HG03439 (cell line): Measurements from ENCODE around the gene RBP7.

Experiments
- ATAC-seq: cut with Tn5 transposase; IDR thresholded peaks from one replicate; pipeline ENCODE4 v1.9.1; 2021; ENCODE audit warnings: mild to moderate bottlenecking, moderate library complexity; ENCODE audit not compliant: unreplicated experiment

RBP7 gene

DNA sequence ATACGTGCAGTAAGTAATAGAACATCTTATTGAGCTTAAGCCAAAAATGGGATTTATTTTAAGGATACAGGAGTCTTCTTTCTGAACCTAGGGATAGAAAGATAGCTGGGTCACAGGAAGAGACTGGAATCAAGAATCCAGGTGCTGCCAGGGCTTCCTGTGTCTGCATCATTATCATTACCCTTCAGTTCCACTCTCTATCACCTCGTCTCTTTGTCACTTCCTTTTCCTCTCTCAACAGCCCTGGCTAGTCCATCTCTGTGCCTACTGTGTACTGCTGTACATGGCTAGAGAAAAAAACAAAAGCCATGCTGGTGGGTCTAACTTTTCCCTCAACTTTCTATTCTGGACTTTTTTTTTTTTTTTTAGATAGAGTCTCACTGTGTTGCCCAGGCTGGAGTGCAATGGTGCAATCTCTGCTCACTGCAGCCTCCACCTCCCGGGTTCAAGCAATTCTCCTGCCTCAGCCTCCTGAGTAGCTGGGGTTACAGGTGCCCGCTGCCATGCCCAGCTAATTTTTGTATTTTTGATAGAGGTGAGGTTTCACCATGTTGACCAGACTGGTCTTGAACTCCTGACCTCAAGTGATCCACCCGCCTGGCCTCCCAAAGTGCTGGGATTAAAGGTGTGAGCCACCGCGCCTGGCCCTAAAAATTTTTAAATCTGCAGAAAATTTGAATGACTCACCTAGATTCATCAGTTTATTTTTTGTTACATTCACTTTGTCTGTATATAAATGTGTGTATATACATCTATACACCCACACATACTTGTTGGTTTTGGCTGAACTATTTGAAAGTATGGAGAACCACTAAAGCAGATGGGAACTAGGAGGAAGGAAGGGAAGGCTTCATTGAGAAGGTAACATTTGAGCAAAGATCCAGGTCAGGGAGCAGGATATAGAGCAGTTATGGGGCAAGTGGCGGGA lies 67.7 kb downstream of the RBP7 start:
- no peak for ATAC-seq

DNA sequence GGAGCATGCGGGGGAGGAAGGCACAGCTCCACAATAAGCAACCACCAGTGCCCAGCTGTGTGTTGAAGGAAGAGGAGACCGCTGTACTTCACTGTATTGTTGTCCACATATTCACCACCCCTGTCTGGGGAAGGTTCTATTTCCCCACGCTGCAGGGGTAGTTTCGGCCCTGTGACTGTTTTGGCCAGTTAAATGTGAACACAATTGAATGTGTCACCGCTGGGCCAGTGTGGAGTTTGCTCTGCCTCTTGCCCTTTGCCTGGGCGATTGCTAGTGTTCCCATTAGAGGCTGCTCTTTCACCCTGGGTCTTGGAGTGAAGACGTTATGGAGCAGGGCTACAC lies 68.3 kb downstream of the RBP7 start:
- no peak for ATAC-seq
